GM12801 (cell line): ENCODE results near the gene IMP4.

Source experiments
- CTCF ChIP-seq: IDR thresholded peaks from one replicate; pipeline ENCODE4 v1.5.1; 2011; ENCODE audit warnings: control low read depth; ENCODE audit not compliant: insufficient read length; ENCODE audit errors: extremely low read depth

Gene IMP4

DNA sequence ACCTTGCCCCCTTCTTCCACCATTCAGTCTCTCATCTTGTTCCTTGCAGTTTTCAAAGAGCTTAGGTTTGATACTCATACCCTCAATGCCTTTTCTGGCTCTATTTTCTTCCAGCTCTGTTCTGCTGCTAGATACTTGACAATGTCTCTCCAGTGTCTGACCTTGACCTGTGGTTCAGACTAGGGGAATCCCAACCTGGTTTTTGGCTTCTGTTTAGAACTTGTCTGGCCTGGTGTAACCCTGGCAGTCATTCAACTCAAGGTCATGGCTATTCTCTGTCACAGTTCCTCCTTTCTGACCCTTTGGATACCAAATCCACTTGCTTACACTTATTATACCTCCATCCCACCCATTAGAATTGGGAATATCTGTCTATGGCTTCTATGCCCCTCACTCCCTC is 31.8 kb upstream of the IMP4 start:
- TF ChIP-seq CTCF: no peak

- no peak for TF ChIP-seq CTCF
Measured at GRCh38 chr2:130313812-130314334, 28.8 kb upstream of the IMP4 start.

- TF ChIP-seq CTCF: no peak
Measured at GRCh38 chr2:130314377-130314776, 28.3 kb upstream of the IMP4 start.

- TF ChIP-seq CTCF: no peak
Measured at GRCh38 chr2:130316596-130316995, 26.1 kb upstream of the IMP4 start.

- TF ChIP-seq CTCF: no peak
Measured at GRCh38 chr2:130318906-130319305, 23.8 kb upstream of the IMP4 start.

GRCh38 chr2:130319536-130319935 is 23.2 kb upstream of the IMP4 start:
- TF ChIP-seq CTCF: no peak

GRCh38 chr2:130327703-130328527 is 14.8 kb upstream of the IMP4 start:
- TF ChIP-seq CTCF: no peak
